ENCODE data around the gene ZSWIM1.

GRCh38 chr20:45911486-45912343 is 30.7 kb downstream of the ZSWIM1 start, which contains the start of gene PLTP:
- TF ChIP-seq EZH2 (IDR thresholded peaks at IDR 0.05; ENCODE audit: insufficient read depth, low read length) (no peak), CTCF (IDR thresholded peaks at IDR 0.05; ENCODE audit: insufficient read depth, low read depth, low read length) (no peak)
